GM18498 (cell line): ENCODE data around the gene NDST1.

Experiments used
- ATAC-seq: cut with Tn5 transposase; IDR thresholded peaks from one replicate; pipeline ENCODE4 v1.9.1; 2021; ENCODE audit warnings: mild to moderate bottlenecking, moderate library complexity; ENCODE audit not compliant: unreplicated experiment

Gene NDST1

GRCh38 chr5:150540615-150541396 lies 32.9 kb downstream of the NDST1 start:
- no peak for ATAC-seq

- no peak for ATAC-seq
Measured at GRCh38 chr5:150541397-150541675, 33.4 kb downstream of the NDST1 start.

DNA sequence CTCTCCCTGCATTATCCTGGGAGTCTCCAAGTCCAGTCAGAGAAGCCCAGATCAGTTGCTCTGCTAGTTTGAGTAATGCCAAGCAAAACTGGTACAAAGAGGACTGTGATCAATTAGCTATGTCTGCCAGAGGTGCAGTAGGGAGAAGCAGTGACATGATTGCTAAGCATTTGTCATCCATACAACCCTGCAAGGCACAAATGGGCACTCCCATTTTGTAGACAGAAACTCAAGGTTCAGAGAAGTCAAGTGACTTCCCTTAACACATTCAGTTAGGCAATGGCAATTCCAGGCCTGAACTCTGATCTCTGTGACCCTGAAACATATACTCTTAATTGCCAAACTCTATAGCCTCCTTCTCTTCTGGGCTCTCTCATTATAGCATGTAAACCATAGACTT lies 34.0 kb downstream of the NDST1 start:
- no peak for ATAC-seq

DNA sequence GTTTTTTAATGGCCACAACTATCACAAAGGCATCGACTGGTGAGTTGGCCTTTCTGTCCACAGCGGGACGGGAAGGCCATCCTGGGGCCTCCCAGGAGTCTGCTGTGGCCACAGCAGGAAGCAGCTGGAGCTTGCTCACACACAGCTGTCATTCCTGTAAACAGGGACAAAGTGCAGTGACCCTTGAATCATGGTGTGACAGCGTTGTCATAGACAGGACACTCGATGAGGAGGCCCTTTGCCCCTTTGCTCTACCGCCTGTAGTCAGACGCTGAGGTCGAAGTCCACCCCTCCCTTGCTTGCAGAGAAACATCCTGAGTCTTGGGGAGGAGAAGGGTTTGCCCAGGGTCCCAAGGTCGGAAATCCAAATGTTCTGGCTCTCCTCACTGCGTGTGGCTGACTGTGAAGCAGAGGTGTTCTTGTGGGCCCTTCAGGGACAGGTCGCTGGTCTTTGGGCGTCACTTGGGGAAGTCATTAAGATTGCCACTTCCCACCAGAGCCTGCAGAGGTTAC lies 35.1 kb downstream of the NDST1 start:
- ATAC-seq = no peak

DNA sequence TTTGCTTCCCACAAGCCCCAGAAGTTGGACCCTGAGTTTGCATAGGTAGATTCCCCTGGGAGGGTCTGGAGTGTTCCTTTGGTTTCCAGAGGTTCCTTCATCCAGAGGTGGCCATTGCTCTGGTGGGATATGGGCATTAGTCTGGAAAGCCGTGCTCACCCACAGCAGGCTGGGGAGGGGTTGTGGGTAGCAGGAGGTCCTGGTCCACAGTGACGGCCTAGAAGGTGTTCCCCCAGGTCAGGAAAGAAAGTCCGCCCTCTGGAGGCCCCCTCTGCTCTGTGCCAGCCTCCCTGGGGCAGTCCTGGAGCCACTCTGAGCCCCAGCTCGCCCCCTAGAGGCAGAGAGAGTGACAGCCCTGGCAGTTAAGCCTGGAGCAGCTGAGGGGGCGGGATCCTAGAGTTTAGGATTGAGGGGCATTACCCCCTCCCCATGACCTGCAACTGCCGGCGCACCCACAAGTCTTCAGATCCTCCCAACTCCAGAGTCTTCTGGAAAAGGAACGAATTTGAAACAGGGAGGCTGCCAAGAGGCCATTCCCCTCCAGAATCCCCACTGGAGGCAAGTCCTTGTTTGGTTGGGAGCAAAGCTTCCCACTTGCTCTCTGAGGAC lies 36.8 kb downstream of the NDST1 start:
- ATAC-seq = peak; percentile 90

- ATAC-seq = no peak
Measured at GRCh38 chr5:150545246-150545645, 37.3 kb downstream of the NDST1 start.

DNA sequence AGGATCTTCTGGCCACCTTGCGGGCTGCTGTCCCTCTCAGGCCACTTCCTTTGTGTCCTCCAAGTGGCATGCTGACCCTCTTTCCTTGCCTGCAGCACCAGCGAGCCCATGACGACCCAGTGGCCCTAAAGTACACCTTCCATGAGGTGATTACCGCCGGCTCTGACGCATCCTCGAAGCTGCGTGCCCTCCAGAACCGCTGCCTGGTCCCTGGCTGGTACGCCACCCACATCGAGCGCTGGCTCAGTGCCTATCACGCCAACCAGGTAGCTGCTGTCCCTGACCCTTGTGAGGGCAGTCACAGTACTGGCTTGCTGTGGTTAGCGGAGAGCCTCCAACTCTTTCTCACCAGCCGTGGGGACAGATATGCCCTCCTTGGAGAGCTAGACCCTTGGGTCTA lies 40.2 kb downstream of the NDST1 start:
- no peak for ATAC-seq

- ATAC-seq = no peak
Measured at GRCh38 chr5:150549735-150550134, 41.8 kb downstream of the NDST1 start.

DNA sequence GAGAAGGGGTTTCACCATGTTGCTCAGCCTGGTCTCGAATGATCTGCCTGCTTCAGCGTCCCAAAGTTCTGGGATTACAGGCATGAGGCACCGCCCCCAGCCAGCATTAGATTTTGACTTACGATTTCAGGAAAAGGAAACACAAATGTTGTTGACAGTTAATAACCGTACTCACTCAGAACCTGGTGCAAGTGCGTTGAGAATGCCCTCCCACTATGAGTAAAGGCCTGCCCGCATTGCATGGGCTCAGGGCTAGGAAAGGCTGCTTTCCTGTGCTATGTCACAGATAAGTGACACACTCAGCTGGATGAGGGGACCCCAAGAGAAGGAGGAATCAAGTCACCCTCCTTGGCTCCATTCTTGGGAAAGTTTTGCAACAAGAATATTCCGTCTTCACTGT lies 42.4 kb downstream of the NDST1 start:
- no peak for ATAC-seq

- no peak for ATAC-seq
Measured at GRCh38 chr5:150551066-150551465, 43.1 kb downstream of the NDST1 start.

DNA sequence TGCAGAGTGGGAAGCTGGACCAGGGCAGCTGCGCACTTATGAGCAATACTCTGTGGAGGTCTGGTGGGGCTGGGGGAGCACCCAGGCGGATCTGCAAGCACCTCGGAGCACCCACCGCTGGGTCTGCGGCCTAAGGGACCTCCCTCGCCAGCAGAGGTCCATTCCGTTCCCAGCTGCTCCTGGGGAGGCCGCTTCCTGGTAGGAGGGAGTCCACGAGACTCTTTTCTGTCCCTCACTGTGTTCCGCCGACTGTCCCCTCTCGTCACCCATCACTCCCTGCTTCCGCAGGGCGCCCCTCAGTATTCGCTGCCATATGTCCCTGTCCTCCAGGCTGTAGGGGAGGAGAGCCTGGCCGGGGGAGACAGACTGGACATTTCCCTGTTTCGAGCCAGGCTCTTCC lies 45.5 kb downstream of the NDST1 start:
- ATAC-seq = no peak

DNA sequence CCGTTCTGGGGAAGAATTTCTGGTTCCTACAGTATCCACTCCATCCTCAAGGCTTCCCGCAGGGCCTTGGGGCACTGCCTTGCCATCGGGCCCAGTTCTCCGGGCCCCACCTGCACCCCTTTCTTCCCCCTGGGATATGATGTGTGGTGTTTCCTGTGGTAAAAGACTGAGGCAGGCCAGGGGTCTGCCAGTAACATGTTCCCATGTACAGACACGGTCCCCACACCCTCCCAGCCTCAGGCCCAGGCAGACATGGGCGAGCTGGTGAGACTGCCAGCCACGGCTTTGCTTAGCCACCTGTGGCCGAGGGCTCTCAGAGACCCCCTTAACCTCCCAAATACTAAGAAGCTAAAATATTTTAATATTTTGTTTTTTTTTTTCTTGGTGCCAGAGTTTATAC lies 46.0 kb downstream of the NDST1 start:
- ATAC-seq = no peak

GRCh38 chr5:150554857-150555256 lies 46.9 kb downstream of the NDST1 start:
- no peak for ATAC-seq

GRCh38 chr5:150556106-150556505 lies 48.2 kb downstream of the NDST1 start:
- no peak for ATAC-seq

DNA sequence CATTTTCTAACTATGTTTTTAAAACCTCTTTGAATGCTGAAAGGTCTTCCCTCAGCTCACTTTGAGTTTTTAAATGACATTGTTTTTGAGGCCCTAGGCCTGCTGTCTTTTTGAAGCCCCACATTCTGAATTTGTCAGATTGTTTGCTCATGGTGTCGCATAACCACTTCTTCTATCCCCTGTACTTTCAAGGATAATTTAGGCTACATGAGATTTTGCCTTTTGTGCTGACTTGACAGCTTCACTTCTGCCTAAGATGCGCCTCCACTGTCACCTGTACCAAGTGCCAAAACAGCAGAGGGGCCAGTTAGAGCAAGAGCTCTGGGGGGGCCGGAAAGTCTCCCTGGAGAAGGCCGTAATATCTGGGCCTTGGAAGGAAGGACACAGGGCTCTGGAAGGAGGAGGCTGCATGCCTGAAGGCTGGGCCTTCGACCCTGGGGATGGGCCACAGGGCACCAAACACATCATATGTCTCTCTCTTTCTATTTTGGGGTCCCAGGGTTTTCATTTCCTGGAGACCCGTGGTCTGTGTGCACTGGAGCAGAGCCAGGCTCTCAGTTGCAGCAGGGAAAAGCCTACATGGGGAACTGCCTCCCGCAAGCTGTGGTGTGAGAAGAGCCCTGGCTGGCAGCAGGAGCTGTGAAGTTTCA lies 49.1 kb downstream of the NDST1 start:
- no peak for ATAC-seq

- no peak for ATAC-seq
Measured at GRCh38 chr5:150557509-150557872, 49.6 kb downstream of the NDST1 start.

DNA sequence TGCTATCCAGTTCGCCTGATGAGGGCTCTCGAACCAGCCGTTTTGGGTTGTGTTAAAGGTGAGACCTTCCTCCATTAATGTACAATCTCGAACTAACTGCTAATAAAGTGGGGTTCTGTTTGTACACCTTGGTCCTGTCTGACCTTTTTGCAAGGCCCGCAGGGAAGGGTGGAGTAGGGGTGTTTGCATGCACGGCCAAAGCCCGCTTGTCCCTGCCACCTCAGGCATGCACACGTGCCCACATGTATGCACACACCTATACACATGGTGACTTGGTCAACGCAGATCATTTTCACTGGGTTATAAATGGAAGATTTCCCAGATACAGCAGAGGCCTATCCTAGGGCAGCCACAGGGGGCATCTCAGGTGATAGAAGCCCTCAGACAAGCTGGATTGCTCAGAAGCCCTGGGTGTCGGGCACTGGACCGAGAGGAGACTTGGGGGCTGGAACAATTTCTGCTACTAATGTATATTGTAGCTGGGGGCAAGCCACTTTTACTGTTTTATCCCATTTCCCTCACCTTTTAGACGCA lies 50.2 kb downstream of the NDST1 start:
- no peak for ATAC-seq

DNA sequence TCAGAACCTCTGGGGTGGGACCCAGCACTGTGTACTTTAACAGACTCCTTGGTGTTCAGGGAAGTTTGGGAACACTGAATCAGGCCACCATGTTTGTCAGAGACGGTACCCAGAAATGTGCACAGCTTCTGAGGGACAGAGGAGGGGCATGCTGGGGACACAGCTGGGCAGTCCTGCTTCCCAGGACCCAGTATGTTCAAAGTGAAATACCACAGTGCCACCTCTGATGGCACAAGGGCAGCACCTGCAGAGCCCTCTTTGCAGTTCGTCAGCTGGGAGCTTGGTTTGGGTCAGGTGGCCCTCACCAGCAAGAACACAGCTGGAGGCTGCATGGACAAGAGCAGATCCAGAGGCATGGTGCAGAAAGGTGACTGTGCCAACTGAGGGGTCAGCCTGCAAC lies 51.2 kb downstream of the NDST1 start:
- ATAC-seq = no peak

GRCh38 chr5:150559701-150560100 lies 51.8 kb downstream of the NDST1 start:
- no peak for ATAC-seq

- peak; percentile 80 for ATAC-seq
Measured at GRCh38 chr5:150560401-150561191, 52.7 kb downstream of the NDST1 start.

DNA sequence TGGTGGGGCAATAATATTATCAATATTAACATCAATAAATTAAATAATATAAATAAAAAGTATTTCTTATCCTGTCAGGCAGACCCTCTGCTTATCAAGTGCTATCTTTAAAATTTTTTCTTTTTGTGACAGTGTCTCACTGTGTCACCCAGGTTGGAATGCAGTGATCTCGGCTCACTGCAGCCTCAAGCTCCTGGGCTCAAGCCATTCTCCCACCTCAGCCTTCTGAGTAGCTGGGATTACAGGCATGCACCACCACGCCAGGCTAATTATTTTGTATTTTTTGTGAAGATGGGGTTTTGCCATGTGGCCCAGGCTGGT lies 53.2 kb downstream of the NDST1 start:
- peak; percentile 13 for ATAC-seq
